GM12874 (cell line): ENCODE results near the gene KDM5A.

Experiments used
- TF ChIP-seq, protein P1 (sequence below): IDR thresholded peaks from 2 replicates; pipeline ENCODE4 v1.5.1; 2011; ENCODE audit warnings: low read depth, mild to moderate bottlenecking, control low read depth, low read length, moderate library complexity; ENCODE audit not compliant: insufficient read depth

KDM5A gene

GRCh38 chr12:232731-233614 is 156.1 kb downstream of the KDM5A start:
- TF ChIP-seq, protein P1, sequence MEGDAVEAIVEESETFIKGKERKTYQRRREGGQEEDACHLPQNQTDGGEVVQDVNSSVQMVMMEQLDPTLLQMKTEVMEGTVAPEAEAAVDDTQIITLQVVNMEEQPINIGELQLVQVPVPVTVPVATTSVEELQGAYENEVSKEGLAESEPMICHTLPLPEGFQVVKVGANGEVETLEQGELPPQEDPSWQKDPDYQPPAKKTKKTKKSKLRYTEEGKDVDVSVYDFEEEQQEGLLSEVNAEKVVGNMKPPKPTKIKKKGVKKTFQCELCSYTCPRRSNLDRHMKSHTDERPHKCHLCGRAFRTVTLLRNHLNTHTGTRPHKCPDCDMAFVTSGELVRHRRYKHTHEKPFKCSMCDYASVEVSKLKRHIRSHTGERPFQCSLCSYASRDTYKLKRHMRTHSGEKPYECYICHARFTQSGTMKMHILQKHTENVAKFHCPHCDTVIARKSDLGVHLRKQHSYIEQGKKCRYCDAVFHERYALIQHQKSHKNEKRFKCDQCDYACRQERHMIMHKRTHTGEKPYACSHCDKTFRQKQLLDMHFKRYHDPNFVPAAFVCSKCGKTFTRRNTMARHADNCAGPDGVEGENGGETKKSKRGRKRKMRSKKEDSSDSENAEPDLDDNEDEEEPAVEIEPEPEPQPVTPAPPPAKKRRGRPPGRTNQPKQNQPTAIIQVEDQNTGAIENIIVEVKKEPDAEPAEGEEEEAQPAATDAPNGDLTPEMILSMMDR: no peak

DNA sequence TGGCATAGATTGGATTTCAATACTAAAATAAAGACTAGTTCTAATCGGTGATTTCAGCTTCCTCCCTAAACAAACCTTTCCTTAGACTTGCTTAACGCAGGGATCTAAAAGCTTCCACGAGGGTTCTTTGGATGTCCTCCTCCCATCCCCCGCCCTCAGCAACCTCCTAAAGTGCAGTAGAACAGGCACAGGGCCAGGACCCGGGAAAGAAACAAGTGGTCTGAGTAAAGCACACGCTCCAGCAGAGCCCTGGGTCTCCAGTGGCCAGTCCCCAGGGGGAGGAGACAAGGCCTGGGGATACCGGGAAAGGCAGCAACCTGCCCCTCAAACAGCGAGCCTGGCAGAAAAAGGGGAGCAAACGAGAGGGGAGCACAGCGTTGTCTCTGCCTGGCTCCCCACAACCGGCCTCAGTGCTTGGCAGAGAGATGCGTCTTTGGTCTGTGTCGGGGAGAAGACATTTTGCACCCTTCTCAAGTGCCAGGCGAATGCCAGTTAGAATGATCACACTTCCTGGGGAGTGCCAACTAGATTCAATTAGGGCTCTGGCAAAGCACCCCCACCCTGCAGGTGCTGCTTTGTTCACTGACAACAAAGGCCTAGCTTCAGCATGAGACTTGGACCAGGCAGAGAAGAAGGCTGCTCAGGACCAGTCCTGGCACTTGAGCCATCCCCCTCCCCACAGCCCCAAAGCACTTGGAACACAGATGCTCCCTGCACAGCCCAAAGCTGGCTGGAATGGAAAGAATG is 158.0 kb downstream of the KDM5A start:
- TF ChIP-seq, protein P1: no peak
